Tibial artery (tissue), 4 donors: ENCODE data around the gene USP34.

ENCODE experiments used
- DNase-seq, 2 donors: peaks; one replicate each; pipeline ENCODE4 v3.0.0-alpha.2; 2019
- H3K27ac ChIP-seq, 2 donors: fragments of 200-600 bp; sonication (generic) in 1 of 2; 1 replicate in 1 of 2; 2 replicates in 1 of 2; pipeline ENCODE4 v1.5.1; 2018 to 2019; ENCODE audit warnings: mild to moderate bottlenecking in 1 of 2
- H3K27me3 ChIP-seq, 2 donors: fragments of 200-600 bp; sonication (generic) in 1 of 2; one replicate each; pipeline versions ENCODE4 v1.5.1 to v1.6.0; 2016 to 2019
- H3K36me3 ChIP-seq, 3 donors: fragments of 200-600 bp; sonication (generic) in 2 of 3; one replicate each; pipeline ENCODE4 v1.5.1; 2016 to 2019; ENCODE audit warnings: mild to moderate bottlenecking in 2 of 3
- H3K4me1 ChIP-seq, 4 donors: fragments of 200-600 bp; sonication (generic) in 2 of 4; 1 replicate in 3 of 4; 2 replicates in 1 of 4; pipeline ENCODE4 v1.5.1; 2016 to 2019
- H3K4me3 ChIP-seq, 2 donors: fragments of 200-600 bp; sonication (generic) in 1 of 2; 1 replicate in 1 of 2; 2 replicates in 1 of 2; pipeline ENCODE4 v1.5.1; 2018 to 2019; ENCODE audit warnings: mild to moderate bottlenecking in 2 of 2
- H3K9me3 ChIP-seq, 3 donors: fragments of 200-600 bp; sonication (generic) in 1 of 3; one replicate each; pipeline ENCODE4 v1.5.1; 2016 to 2019
- CTCF ChIP-seq, 2 experiments: fragments of 200-600 bp in 1 of 2; fragments of 450-650 bp in 1 of 2; IDR thresholded peaks; one replicate each; pipeline ENCODE4 v1.5.1; 2017 to 2019; ENCODE audit warnings: antibody characterized with exemption in 2 of 2, mild to moderate bottlenecking in 1 of 2, moderate library complexity in 1 of 2
- intact Hi-C: fragments of 100-400 bp; cut with DNase I; formaldehyde crosslinking; loops from one replicate; pipeline ENCODE4 v1.15.0; 2023; ENCODE audit warnings: low total_unique reads

Gene USP34

DNA sequence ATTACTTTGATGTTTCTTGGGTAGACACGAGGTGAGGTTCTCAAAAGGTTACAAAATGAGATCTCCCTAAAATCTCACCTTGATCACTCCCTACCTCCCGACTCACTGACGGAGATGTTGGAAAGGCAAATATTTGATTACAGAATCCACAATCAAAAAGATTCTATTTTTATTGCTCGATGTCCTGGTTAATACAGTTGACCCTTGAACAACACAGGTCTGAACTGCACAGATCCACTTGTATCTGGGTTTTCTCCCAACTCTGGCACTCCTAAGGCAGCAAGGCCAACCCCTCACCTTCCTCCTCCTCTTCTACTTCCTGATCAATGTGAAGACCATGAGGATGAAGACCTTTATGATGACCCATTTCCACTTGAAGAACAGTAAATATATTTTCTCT is 183.6 kb downstream of the USP34 start:
- TF ChIP-seq CTCF (IDR thresholded peaks at IDR 0.05), result no peak
- Histone ChIP-seq H3K27me3 (no peaks in the 10 kb centered on the region), H3K36me3 (peaks cover 0 to 34% (median 14%) of the 10 kb centered on the region in 3 donors)

GRCh38 chr2:61283443-61284160 is 187.3 kb downstream of the USP34 start:
- H3K4me3 ChIP-seq, result no peak overlapping the region
- peaks cover 10 to 55% (median 31%) of the 10 kb centered on the region in 3 donors for H3K36me3 ChIP-seq
- H3K9me3 ChIP-seq, result no peaks in the 10 kb centered on the region
- H3K27ac ChIP-seq, result no peak overlapping the region
- no peak for TF ChIP-seq CTCF (IDR thresholded peaks at IDR 0.05)
- DNase-seq, result no peak
- no peaks in the 10 kb centered on the region for H3K4me1 ChIP-seq
- intact Hi-C loops, result no loop called here
- no peaks in the 10 kb centered on the region for H3K27me3 ChIP-seq

More for the DNA sequence above, 183.6 kb downstream of the USP34 start:
- H3K4me1 ChIP-seq, result no peaks in the 10 kb centered on the region
- no peak overlapping the region for H3K4me3 ChIP-seq
- H3K9me3 ChIP-seq, result no peaks in the 10 kb centered on the region
- no peak overlapping the region for H3K27ac ChIP-seq
- DNase-seq, result no peak
- intact Hi-C loops, result no loop called here

DNA sequence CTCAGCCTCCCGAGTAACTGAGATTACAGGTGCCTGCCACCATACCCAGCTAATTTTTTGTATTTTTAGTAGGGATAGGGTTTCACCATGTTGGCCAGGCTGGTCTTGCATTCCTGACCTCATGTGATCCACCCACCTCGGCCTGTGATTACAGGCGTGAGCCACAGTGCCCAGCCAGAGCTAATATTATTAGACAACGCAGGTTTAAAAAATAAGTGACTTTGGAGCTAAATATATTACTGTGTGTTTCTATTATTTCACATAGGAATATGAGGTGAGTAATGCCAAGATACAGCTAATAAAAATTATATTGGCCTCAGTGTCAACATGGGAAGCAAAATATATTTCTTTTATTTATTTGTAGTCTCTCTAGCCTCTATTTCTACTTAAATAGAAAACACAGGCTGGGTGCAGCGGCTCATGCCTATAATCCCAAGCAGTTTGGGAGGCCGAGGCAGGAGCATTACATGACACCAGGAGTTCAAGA is 188.7 kb downstream of the USP34 start:
- TF ChIP-seq CTCF (IDR thresholded peaks at IDR 0.05), result no peak
- no peaks in the 10 kb centered on the region for H3K4me1 ChIP-seq
- peaks cover 24 to 54% (median 42%) of the 10 kb centered on the region in 3 donors for H3K36me3 ChIP-seq
- H3K9me3 ChIP-seq, result no peaks in the 10 kb centered on the region
- H3K4me3 ChIP-seq, result no peak overlapping the region
- H3K27ac ChIP-seq, result no peak overlapping the region
- H3K27me3 ChIP-seq, result no peaks in the 10 kb centered on the region
- intact Hi-C loops, result no loop called here
- no peak for DNase-seq

- Histone ChIP-seq H3K4me1 (no peaks in the 10 kb centered on the region), H3K4me3 (no peak overlapping the region), H3K27ac (no peak overlapping the region), H3K27me3 (no peaks in the 10 kb centered on the region), H3K9me3 (no peaks in the 10 kb centered on the region), H3K36me3 (peaks cover 28 to 58% (median 42%) of the 10 kb centered on the region in 3 donors)
- TF ChIP-seq CTCF (IDR thresholded peaks at IDR 0.05), result no peak
- intact Hi-C loops, result no loop called here
- DNase-seq, result no peak
Measured at GRCh38 chr2:61281321-61281720, 189.6 kb downstream of the USP34 start.

DNA sequence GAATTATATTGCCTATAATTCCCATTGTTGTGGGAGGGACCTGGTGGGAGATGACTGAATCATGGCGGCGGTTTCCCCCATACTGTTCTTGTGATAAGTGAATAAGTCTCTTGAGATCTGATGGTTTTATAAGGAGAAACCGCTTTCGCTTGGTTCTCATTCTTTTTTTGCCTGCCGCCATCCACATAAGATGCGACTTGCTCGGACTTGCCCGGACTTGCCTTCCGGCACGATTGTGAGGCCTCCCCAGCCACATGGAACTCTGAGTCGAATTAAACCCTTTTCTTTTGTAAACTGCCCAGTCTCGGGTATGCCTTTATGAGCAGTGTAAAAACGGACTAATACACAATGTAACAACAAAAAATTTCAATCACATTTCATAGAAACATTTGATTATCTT is 193.1 kb downstream of the USP34 start:
- H3K27me3 ChIP-seq, result no peaks in the 10 kb centered on the region
- H3K4me3 ChIP-seq, result no peak overlapping the region
- no peak for TF ChIP-seq CTCF (IDR thresholded peaks at IDR 0.05)
- no peaks in the 10 kb centered on the region for H3K9me3 ChIP-seq
- H3K4me1 ChIP-seq, result no peaks in the 10 kb centered on the region
- DNase-seq, result no peak
- intact Hi-C loops, result no loop called here
- H3K36me3 ChIP-seq, result peaks cover 28 to 73% (median 46%) of the 10 kb centered on the region in 3 donors
- H3K27ac ChIP-seq, result no peak overlapping the region
